Smooth muscle cell (in vitro differentiated cells): ENCODE measurements around the gene TMEM208. TPM values are rescaled to one million over a fixed set of nuclear protein-coding genes. Genes with fewer than 3 reads are reported as not detected.

Experiments
- DNase-seq: peaks from one replicate; lab custom pipeline; 2025; ENCODE audit not compliant: unreplicated experiment; lab: John Stamatoyannopoulos, UW
- H2AFZ ChIP-seq: fragments of 200-600 bp; sonication (generic); 2 replicates; pipeline ENCODE4 v1.6.0; 2016; ENCODE audit warnings: antibody characterized with exemption, low read depth, mild to moderate bottlenecking
- H3F3A ChIP-seq: fragments of 200-600 bp; sonication (generic); 2 replicates; pipeline ENCODE4 v1.6.0; 2017; ENCODE audit warnings: antibody characterized with exemption, low read depth
- H3K27ac ChIP-seq: fragments of 200-600 bp; sonication (generic); 2 replicates; pipeline ENCODE4 v1.5.1; 2016; ENCODE audit warnings: low read depth, mild to moderate bottlenecking
- H3K27me3 ChIP-seq: fragments of 200-600 bp; sonication (generic); 2 replicates; pipeline ENCODE4 v1.6.1; 2016; ENCODE audit warnings: low read depth, mild to moderate bottlenecking
- H3K36me3 ChIP-seq: fragments of 200-600 bp; sonication (generic); 2 replicates; pipeline ENCODE4 v1.5.1; 2016; ENCODE audit warnings: low read depth
- H3K4me1 ChIP-seq: fragments of 200-600 bp; sonication (generic); 2 replicates; pipeline ENCODE4 v1.5.1; 2016; ENCODE audit warnings: low read depth
- H3K4me2 ChIP-seq: fragments of 200-600 bp; sonication (generic); 2 replicates; pipeline ENCODE4 v1.6.0; 2016; ENCODE audit warnings: mild to moderate bottlenecking
- H3K4me3 ChIP-seq: fragments of 200-600 bp; sonication (generic); 2 replicates; pipeline ENCODE4 v1.5.1; 2016; ENCODE audit warnings: mild to moderate bottlenecking
- H3K79me2 ChIP-seq: fragments of 200-600 bp; sonication (generic); 2 replicates; pipeline ENCODE4 v1.6.0; 2016; ENCODE audit warnings: low read depth, mild to moderate bottlenecking
- H3K9ac ChIP-seq: fragments of 200-600 bp; sonication (generic); 2 replicates; pipeline ENCODE4 v1.6.0; 2016; ENCODE audit warnings: low read depth
- H3K9me3 ChIP-seq: fragments of 200-600 bp; sonication (generic); replicated peaks from 2 replicates; pipeline ENCODE4 v1.5.1; 2016; ENCODE audit warnings: low read depth
- H4K20me1 ChIP-seq: fragments of 200-600 bp; sonication (generic); 2 replicates; pipeline ENCODE4 v1.6.0; 2016; ENCODE audit warnings: low read depth
- CTCF ChIP-seq: fragments of 200-600 bp; sonication (generic); IDR thresholded peaks from 2 replicates; pipeline ENCODE4 v1.5.1; 2017; ENCODE audit warnings: borderline replicate concordance, mild to moderate bottlenecking, antibody characterized with exemption; ENCODE audit not compliant: insufficient read depth, poor library complexity, severe bottlenecking
- WGBS: methylation state at CpG from one replicate; pipeline ENCODE4 v1.1.7; 2016; ENCODE audit warnings: low lambda C conversion rate; 5-methylcytosine and 5-hydroxymethylcytosine counted together
- polyA plus RNA-seq: library from polyadenylated mRNA; unstranded; fragments of >200 nt; fragmentation: Nextera tagmentation; extraction: Ambion mirVana; gene quantifications from 2 replicates; pipeline ENCODE4 v1.2.1, GENCODE V29; 2016
- total RNA-seq: library from RNA; depleted of rRNA; stranded (reverse); fragments of >200 nt; gene quantifications from 2 replicates; pipeline ENCODE4 v1.2.3, GENCODE V29; 2014

TMEM208 gene
- total and polyA plus RNA-seq, 2 experiments from 2014 or later = 45.4 to 171 TPM

- H3K27me3 ChIP-seq = no peaks in the 10 kb centered on the region
- no peaks in the 10 kb centered on the region for H3K9me3 ChIP-seq
- H4K20me1 ChIP-seq = no peaks in the 10 kb centered on the region
- TF ChIP-seq CTCF = no peak
- DNase-seq = no peak
- no peaks in the 10 kb centered on the region for H3K4me1 ChIP-seq
- no peak overlapping the region for H3K4me2 ChIP-seq
- 77% methylated on average over 5 of the region's 5 CpGs for WGBS
- no peak overlapping the region for H3K9ac ChIP-seq
- no peaks in the 10 kb centered on the region for H3K79me2 ChIP-seq
- no peak overlapping the region for H3K27ac ChIP-seq
- H3K36me3 ChIP-seq = no peaks in the 10 kb centered on the region
- no peak overlapping the region for H2AFZ ChIP-seq
- H3K4me3 ChIP-seq = no peak overlapping the region
- H3F3A ChIP-seq = no peaks in the 10 kb centered on the region
These were observed 42.8 kb downstream of the TMEM208 start for GRCh38 chr16:67269766-67270165.

- Histone ChIP-seq H3K79me2 (no peaks in the 10 kb centered on the region), H3K27ac (no peak overlapping the region), H3K4me2 (no peak overlapping the region), H2AFZ (no peak overlapping the region), H3K4me1 (no peaks in the 10 kb centered on the region), H3F3A (no peaks in the 10 kb centered on the region), H3K9ac (no peak overlapping the region), H3K36me3 (no peaks in the 10 kb centered on the region), H3K9me3 (no peaks in the 10 kb centered on the region), H3K27me3 (no peaks in the 10 kb centered on the region), H3K4me3 (no peak overlapping the region), H4K20me1 (no peaks in the 10 kb centered on the region)
- no peak for DNase-seq
- TF ChIP-seq CTCF = no peak
- 93% methylated on average over 11 of the region's 11 CpGs for WGBS
These were observed 44.0 kb downstream of the TMEM208 start for GRCh38 chr16:67270931-67271338.

GRCh38 chr16:67271446-67271845, 44.5 kb downstream of the TMEM208 start:
- TF ChIP-seq CTCF = no peak
- WGBS = 100% methylated on average over 4 of the region's 4 CpGs

GRCh38 chr16:67275321-67275720, 48.4 kb downstream of the TMEM208 start:
- Histone ChIP-seq H4K20me1 (no peaks in the 10 kb centered on the region), H2AFZ (no peak overlapping the region), H3K4me3 (no peak overlapping the region), H3K36me3 (no peaks in the 10 kb centered on the region), H3K27me3 (no peaks in the 10 kb centered on the region), H3K9ac (no peak overlapping the region), H3F3A (peaks cover 10% of the 10 kb centered on the region), H3K9me3 (no peaks in the 10 kb centered on the region), H3K79me2 (no peaks in the 10 kb centered on the region), H3K27ac (no peak overlapping the region), H3K4me2 (no peak overlapping the region), H3K4me1 (peaks cover 11% of the 10 kb centered on the region)
- WGBS = 88% methylated on average over 2 of the region's 2 CpGs
- no peak for TF ChIP-seq CTCF
- no peak for DNase-seq

More at GRCh38 chr16:67271446-67271845, 44.5 kb downstream of the TMEM208 start:
- H3K27me3 ChIP-seq = no peaks in the 10 kb centered on the region
- DNase-seq = no peak
- no peaks in the 10 kb centered on the region for H3K4me1 ChIP-seq
- no peak overlapping the region for H2AFZ ChIP-seq
- no peaks in the 10 kb centered on the region for H3K9me3 ChIP-seq
- no peak overlapping the region for H3K4me3 ChIP-seq
- no peaks in the 10 kb centered on the region for H3K79me2 ChIP-seq
- no peak overlapping the region for H3K27ac ChIP-seq
- no peak overlapping the region for H3K9ac ChIP-seq
- H4K20me1 ChIP-seq = no peaks in the 10 kb centered on the region
- no peak overlapping the region for H3K4me2 ChIP-seq
- H3K36me3 ChIP-seq = no peaks in the 10 kb centered on the region
- no peaks in the 10 kb centered on the region for H3F3A ChIP-seq
